Kidney epithelial cell (primary cell): ENCODE measurements around the gene AQP6. TPM values are rescaled to one million over a fixed set of nuclear protein-coding genes. Genes with fewer than 3 reads are reported as not detected.

Experiments
- DNase-seq: peaks from one replicate; pipeline ENCODE4 v3.0.0-alpha.2; 2010; ENCODE audit warnings: low read depth
- H3K27me3 ChIP-seq: 2 replicates; pipeline ENCODE4 v1.6.0; 2011; ENCODE audit warnings: low read length; ENCODE audit not compliant: control insufficient read depth, insufficient read depth
- H3K36me3 ChIP-seq: 2 replicates; pipeline ENCODE4 v1.5.1; 2011; ENCODE audit warnings: low read length; ENCODE audit not compliant: control insufficient read depth, insufficient read depth
- H3K4me3 ChIP-seq: 2 replicates; pipeline ENCODE4 v1.5.1; 2011; ENCODE audit warnings: low read depth, mild to moderate bottlenecking, control low read depth, low read length
- CTCF ChIP-seq: IDR thresholded peaks from 2 replicates; pipeline ENCODE4 v1.5.1; 2011; ENCODE audit warnings: mild to moderate bottlenecking, moderate library complexity, low read length, control low read depth, inconsistent platforms; ENCODE audit not compliant: insufficient read depth, poor library complexity, severe bottlenecking
- total RNA-seq: library from RNA; depleted of rRNA; stranded (reverse); fragments of >200 nt; gene quantifications from 2 replicates; pipeline ENCODE4 v1.2.3, GENCODE V29; 2015

AQP6 gene
- total RNA-seq, 1 donor from 2014 or later = not detected

GRCh38 chr12:49928471-49928870 is 44.3 kb upstream of the AQP6 start:
- no peak for DNase-seq
- TF ChIP-seq CTCF = no peak
- Histone ChIP-seq H3K27me3 (no peaks in the 10 kb centered on the region), H3K36me3 (no peaks in the 10 kb centered on the region), H3K4me3 (no peak overlapping the region)

DNA sequence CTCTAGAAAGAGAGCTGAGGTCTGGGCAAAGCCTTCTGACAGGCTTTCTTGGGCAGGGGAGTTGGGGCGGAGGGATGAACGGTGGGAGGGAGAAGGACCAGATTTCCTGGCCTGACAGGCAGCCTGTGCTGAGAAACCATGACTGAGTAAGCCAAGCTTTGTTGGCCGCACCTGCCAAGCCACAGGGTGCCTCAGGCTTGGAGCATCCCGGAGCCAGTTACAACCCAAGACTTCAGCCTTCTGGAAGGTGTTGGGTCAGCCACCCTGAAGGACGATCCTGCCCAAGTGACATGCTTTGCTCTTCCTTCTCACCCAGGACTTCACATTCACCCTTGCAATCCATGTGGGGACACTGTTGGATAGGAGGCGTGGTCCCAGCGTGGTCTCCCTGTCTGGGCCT is 43.2 kb upstream of the AQP6 start:
- Histone ChIP-seq H3K36me3 (no peaks in the 10 kb centered on the region), H3K4me3 (no peak overlapping the region), H3K27me3 (no peaks in the 10 kb centered on the region)
- no peak for DNase-seq
- TF ChIP-seq CTCF = no peak

DNA sequence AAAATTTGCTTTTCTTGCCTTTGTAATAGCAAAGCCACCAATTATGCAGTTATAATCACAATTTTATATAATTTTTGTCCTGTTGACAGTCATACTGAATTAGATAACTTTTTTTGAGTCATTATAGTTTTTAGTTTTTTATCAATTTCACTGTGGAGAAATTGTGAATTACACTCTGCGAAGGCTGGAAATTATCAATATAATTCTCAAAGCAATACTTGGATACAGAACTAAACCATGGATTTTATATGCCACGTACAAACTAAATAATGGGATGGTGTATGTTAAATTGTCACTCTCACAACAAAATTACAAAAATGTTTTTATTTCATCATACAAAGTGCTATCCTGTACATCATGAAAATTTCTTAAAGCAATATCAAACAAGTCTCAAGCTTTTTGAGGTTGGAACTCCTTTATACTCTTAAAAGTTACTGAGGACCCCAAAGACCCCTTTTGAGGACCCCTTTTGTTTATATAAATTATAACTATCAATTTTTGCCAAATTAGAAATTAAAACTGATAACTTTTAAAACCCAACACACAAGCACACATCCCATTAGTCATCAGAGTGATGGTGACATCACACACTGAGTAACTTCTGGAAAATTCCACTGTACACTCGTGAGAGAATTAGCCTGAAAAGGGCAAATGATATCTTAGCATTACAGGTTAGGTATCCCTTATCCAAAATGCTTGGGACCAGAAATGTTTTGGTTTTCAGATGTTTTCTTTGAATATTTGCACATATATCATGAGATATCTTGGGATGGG is 42.0 kb upstream of the AQP6 start:
- Histone ChIP-seq H3K4me3 (no peak overlapping the region), H3K36me3 (no peaks in the 10 kb centered on the region), H3K27me3 (no peaks in the 10 kb centered on the region)
- TF ChIP-seq CTCF = no peak
- DNase-seq = peak; percentile 47

DNA sequence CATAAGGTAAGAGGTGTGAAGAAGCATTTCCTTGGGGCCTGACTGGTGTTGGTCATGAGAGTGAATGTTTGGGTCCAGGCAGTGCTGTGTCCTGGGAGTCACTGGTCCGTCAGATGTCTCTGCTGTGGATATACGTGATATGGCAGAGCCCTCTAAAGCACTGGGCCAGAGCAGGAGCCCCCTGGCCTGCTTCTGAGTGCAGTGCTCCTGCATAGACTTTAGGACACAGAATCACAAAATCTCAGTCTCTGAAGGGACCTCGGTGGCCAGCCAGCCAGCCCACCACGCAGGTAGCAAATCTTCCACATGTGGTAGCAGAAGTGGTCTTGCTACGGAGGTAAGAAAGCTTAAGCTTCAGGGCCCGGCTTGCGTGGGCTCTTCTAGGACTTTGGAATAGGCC is 40.7 kb upstream of the AQP6 start:
- Histone ChIP-seq H3K4me3 (no peak overlapping the region), H3K36me3 (no peaks in the 10 kb centered on the region), H3K27me3 (no peaks in the 10 kb centered on the region)
- no peak for TF ChIP-seq CTCF
- DNase-seq = no peak

GRCh38 chr12:49932533-49933130 is 40.1 kb upstream of the AQP6 start:
- Histone ChIP-seq H3K27me3 (no peaks in the 10 kb centered on the region), H3K4me3 (no peak overlapping the region), H3K36me3 (no peaks in the 10 kb centered on the region)
- TF ChIP-seq CTCF = no peak
- DNase-seq = no peak
